GM18951 (cell line): ENCODE results near the gene NOL11.
"Not testable (repeated sequence)": the region's sequence is repeated elsewhere in the genome, so short reads cannot be mapped to it uniquely, and the experiment has no call there.

Experiments used
- POLR2A ChIP-seq: IDR thresholded peaks from 4 replicates; pipeline ENCODE4 v1.6.1; 2011; ENCODE audit warnings: mild to moderate bottlenecking; ENCODE audit not compliant: insufficient read length, insufficient read depth; ENCODE audit errors: extremely low read depth
- in situ Hi-C: fragments of 300-500 bp; cut with MboI; formaldehyde crosslinking; loops from one replicate; pipeline ENCODE4 v1.12.0; 2022; ENCODE audit warnings: low sequenced_read_pairs, mixed read lengths, inconsistent platforms; ENCODE audit not compliant: unreplicated experiment

The NOL11 gene

GRCh38 chr17:67751101-67752074, 33.7 kb downstream of the NOL11 start:
- in situ Hi-C loops = no loop called here
- no peak for TF ChIP-seq POLR2A

- in situ Hi-C loops = not testable (repeated sequence)
Measured at GRCh38 chr17:67752160-67752559, 34.4 kb downstream of the NOL11 start.

- TF ChIP-seq POLR2A = no peak
- in situ Hi-C loops = no loop called here
Measured at GRCh38 chr17:67753026-67753425, 35.3 kb downstream of the NOL11 start.

DNA sequence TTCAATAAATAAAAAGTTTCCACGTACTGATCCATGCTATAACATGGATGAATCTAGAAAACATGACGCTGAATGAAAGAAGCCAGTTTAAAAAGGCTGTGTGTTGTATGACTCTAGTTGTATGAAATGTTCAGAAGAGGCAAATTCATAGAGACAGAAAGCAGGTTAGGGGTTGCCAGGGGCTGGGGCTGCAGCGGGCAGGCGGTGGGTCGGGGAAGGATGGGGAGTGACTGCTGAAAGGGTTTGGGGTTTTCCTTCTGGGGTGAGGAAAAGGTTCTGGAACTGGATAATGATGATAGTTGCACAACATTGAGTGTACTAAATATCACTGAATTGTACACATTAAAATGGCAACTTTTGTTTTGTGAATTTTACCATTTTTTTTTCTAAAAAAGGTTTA, 36.3 kb downstream of the NOL11 start:
- no peak for TF ChIP-seq POLR2A
- in situ Hi-C loops = no loop called here

GRCh38 chr17:67754686-67755085, 37.0 kb downstream of the NOL11 start:
- in situ Hi-C loops = not testable (repeated sequence)

GRCh38 chr17:67756766-67757165, 39.0 kb downstream of the NOL11 start:
- in situ Hi-C loops = not testable (repeated sequence)

GRCh38 chr17:67759355-67760171, 41.8 kb downstream of the NOL11 start:
- TF ChIP-seq POLR2A = no peak
- in situ Hi-C loops = no loop called here

DNA sequence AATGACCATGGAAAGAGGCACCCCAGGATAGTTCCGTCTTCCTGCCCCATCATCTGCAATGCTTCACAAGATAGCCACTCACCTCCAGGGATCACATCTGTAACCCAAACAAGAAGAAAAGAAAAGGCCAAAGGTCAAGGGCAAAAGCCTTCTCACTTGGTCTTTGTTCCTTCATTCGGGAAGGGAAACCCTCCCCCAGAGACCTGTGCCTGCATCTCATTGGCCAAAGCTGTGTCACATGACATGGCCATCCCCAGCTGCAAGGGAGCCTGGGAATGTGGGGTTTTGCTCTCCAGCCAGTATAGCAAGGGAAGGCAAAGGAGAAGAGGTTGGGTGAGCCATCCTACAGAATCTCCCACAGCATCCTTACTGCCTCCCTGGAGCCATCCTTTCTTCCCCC, 47.9 kb downstream of the NOL11 start:
- in situ Hi-C loops = no loop called here
- no peak for TF ChIP-seq POLR2A

GRCh38 chr17:67769231-67769630, 51.5 kb downstream of the NOL11 start:
- no peak for TF ChIP-seq POLR2A
- in situ Hi-C loops = no loop called here

DNA sequence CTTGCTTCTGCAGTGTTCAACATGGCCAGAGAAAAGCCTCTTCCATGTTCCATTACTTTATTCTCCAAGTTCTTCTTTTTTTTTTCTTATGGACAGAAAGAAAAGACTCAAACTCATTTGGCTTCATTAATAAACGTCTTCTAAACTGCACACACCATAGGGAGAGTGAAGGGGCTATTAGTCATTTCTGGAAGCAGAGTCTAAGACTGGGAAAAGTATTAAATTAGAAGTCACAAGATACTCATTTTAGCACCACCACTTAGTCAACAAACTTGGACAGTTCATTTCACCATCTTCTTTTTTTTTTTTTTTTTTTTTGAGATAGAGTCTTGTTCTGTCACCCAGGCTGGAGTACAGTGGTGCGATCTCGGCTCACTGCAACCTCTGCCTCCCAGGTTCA, 52.8 kb downstream of the NOL11 start:
- in situ Hi-C loops = no loop called here
- TF ChIP-seq POLR2A = no peak

GRCh38 chr17:67772679-67773078, 54.9 kb downstream of the NOL11 start:
- TF ChIP-seq POLR2A = no peak
- in situ Hi-C loops = no loop called here

DNA sequence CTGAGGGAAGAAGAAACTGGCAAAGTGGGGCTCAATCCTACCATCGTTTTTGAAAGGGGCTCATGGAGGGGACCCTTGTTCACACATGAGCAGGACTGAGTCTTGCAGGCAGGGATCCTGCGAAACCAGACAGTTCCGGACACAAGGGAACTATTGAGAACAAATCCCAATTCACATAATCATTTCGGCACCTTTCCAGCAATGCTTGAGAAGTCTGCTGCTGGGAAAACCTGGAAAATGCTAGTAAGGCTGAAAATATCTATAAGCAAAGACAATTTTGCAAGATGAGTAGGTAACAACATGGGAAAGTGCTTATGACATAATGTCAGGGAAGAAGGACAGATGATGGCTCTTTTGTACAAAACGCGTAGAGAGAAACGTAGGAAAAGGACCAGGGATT, 55.5 kb downstream of the NOL11 start:
- in situ Hi-C loops = no loop called here
- TF ChIP-seq POLR2A = no peak

- in situ Hi-C loops = no loop called here
- TF ChIP-seq POLR2A = no peak
Measured at GRCh38 chr17:67779098-67779672, 61.4 kb downstream of the NOL11 start.
